ENCODE results near the gene DNAL1. TPM values are rescaled to one million over a fixed set of nuclear protein-coding genes. Genes with fewer than 3 reads are reported as not detected.

DNAL1 gene
- total RNA-seq, 2 donors from 2014 or later: 8.5 to 10.0 TPM

- intact Hi-C loops (cut with DNase I): loop anchor here (5.0 to 10.0 kb wide), 3 partner anchors 160 to 228 kb away; partner anchors contain the start of genes ACOT2, COQ6, FAM161B and ZNF410
- no peak for DNase-seq (ENCODE audit: low spot score)
- Histone ChIP-seq H3K4me1 (replicated peaks) (peaks cover 7% of the 10 kb centered on the region), H3K27ac (peak overlapping the region in 1 of 2 donors; percentile 40), H3K9me3 (no peaks in the 10 kb centered on the region), H3K4me3 (no peak overlapping the region), H3K27me3 (replicated peaks; ENCODE audit: insufficient read depth) (no peaks in the 10 kb centered on the region), H3K36me3 (peaks cover 13 to 33% of the 10 kb centered on the region in 2 donors)
- 82% methylated on average over 7 of the region's 7 CpGs for WGBS
- TF ChIP-seq POLR2A (IDR thresholded peaks at IDR 0.05): no peak
- TF ChIP-seq POLR2AphosphoS5 (IDR thresholded peaks at IDR 0.05): no peak
- TF ChIP-seq, protein P1, sequence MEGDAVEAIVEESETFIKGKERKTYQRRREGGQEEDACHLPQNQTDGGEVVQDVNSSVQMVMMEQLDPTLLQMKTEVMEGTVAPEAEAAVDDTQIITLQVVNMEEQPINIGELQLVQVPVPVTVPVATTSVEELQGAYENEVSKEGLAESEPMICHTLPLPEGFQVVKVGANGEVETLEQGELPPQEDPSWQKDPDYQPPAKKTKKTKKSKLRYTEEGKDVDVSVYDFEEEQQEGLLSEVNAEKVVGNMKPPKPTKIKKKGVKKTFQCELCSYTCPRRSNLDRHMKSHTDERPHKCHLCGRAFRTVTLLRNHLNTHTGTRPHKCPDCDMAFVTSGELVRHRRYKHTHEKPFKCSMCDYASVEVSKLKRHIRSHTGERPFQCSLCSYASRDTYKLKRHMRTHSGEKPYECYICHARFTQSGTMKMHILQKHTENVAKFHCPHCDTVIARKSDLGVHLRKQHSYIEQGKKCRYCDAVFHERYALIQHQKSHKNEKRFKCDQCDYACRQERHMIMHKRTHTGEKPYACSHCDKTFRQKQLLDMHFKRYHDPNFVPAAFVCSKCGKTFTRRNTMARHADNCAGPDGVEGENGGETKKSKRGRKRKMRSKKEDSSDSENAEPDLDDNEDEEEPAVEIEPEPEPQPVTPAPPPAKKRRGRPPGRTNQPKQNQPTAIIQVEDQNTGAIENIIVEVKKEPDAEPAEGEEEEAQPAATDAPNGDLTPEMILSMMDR (IDR thresholded peaks at IDR 0.05): no peak
These were observed 82.4 kb downstream of the DNAL1 start for GRCh38 chr14:73727166-73727565.

- TF ChIP-seq POLR2AphosphoS5 (IDR thresholded peaks at IDR 0.05) (peak; percentile 76), POLR2A (IDR thresholded peaks at IDR 0.05) (no peak)
- TF ChIP-seq, protein P1 (IDR thresholded peaks at IDR 0.05): peak; percentile 94 to 98 (median 95)
- no peak overlapping the region for H3K4me3 ChIP-seq
- peak overlapping the region; percentile 3 to 42 for H3K27ac ChIP-seq
- H3K27me3 ChIP-seq (replicated peaks; ENCODE audit: insufficient read depth): no peaks in the 10 kb centered on the region
- H3K9me3 ChIP-seq: no peaks in the 10 kb centered on the region
- WGBS: 30% methylated on average over 6 of the region's 6 CpGs
- intact Hi-C loops (cut with DNase I): loop anchor here (1.0 to 10.0 kb wide), 4 partner anchors 96 to 226 kb away; partner anchors contain the start of genes ACOT2, COQ6, FAM161B and ZNF410
- peaks cover 7% of the 10 kb centered on the region for H3K4me1 ChIP-seq (replicated peaks)
- peak; percentile 67 for DNase-seq (ENCODE audit: low spot score)
- peaks cover 13 to 28% of the 10 kb centered on the region in 2 donors for H3K36me3 ChIP-seq
These were observed 84.0 kb downstream of the DNAL1 start for GRCh38 chr14:73728717-73729330.

DNA sequence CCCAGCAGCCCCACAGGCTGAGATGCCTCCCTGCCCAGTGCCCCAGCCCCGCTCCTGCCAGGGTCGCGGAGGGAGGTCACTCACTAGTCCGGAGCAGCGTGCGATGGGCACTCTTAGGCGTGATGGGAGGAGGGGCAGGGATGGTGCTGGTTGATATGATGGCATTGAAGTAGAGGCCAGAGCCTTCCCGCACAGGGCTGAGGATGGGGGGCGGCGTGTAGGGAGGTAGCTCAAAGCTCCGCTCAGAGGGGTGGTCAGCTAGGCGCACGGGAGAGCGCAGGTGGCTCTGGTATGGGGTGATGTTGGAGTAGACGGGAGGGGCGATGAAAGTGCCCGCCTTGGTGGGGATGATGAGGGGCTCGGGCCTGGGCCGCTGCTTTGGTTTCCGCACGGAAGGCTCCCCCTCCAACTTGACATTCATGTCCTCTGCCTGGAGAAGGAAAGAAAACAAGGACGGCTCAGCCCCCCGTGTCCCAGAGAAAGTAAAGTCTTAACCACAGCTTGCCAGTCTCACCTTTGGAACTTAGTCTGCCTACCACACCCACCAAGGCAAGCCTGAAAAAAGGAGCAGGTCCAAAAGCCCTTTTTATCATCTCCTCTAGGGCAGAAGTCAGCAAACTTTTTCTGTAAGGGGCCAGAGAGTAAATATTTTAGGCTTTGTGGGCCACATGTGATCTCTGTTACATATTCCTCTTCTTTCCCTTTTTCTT, 84.9 kb downstream of the DNAL1 start:
- WGBS: 90% methylated on average over 23 of the region's 23 CpGs
- Histone ChIP-seq H3K27ac (peak overlapping the region in 1 of 2 donors; percentile 27), H3K4me3 (no peak overlapping the region), H3K4me1 (replicated peaks) (peaks cover 7% of the 10 kb centered on the region), H3K9me3 (no peaks in the 10 kb centered on the region), H3K27me3 (replicated peaks; ENCODE audit: insufficient read depth) (no peaks in the 10 kb centered on the region), H3K36me3 (peaks cover 13 to 28% of the 10 kb centered on the region in 2 donors)
- intact Hi-C loops (cut with DNase I): loop anchor here (5.0 to 10.0 kb wide), 3 partner anchors 158 to 225 kb away; partner anchors contain the start of genes ACOT2, COQ6, FAM161B and ZNF410
- TF ChIP-seq, protein P1 (IDR thresholded peaks at IDR 0.05): no peak
- TF ChIP-seq POLR2AphosphoS5 (IDR thresholded peaks at IDR 0.05): no peak
- TF ChIP-seq POLR2A (IDR thresholded peaks at IDR 0.05): no peak
- DNase-seq (ENCODE audit: low spot score): no peak

DNA sequence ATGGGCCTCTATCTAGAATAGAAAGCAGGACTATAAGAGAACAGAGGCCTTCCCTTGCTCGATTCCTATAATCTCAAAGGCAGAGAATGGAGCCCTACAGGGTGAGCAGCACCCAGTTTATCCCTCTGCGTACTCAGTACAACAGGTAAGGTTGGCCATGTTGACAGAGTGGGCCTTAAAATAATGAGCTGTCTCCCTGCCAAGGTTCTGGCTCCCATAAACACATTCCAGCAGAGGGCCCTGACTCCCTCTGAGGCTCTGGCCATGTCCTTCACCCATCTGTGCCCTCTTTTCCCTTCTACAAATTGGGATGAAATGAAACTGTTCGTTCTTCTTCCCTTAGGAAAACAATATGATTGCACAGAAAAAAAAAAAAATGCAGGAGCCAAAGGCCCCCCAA, 86.3 kb downstream of the DNAL1 start:
- intact Hi-C loops (cut with DNase I): no loop called here
- WGBS: 42% methylated on average over 3 of the region's 3 CpGs
- H3K27ac ChIP-seq: peak overlapping the region; percentile 41 to 49
- TF ChIP-seq, protein P1 (IDR thresholded peaks at IDR 0.05): peak in 2 of 4 experiments; percentile 41 to 43
- TF ChIP-seq POLR2AphosphoS5 (IDR thresholded peaks at IDR 0.05) (peak; percentile 75), POLR2A (IDR thresholded peaks at IDR 0.05) (no peak)
- no peaks in the 10 kb centered on the region for H3K27me3 ChIP-seq (replicated peaks; ENCODE audit: insufficient read depth)
- H3K4me1 ChIP-seq (replicated peaks): peaks cover 7% of the 10 kb centered on the region
- H3K4me3 ChIP-seq: no peak overlapping the region
- peak; percentile 76 for DNase-seq (ENCODE audit: low spot score)
- H3K36me3 ChIP-seq: peaks cover 6 to 18% of the 10 kb centered on the region in 2 donors
- no peaks in the 10 kb centered on the region for H3K9me3 ChIP-seq

Measured in prostate gland (tissue), 2 donors.